Endothelial cell of umbilical vein (primary cell): ENCODE data around the gene SAP25. TPM values are rescaled to one million over a fixed set of nuclear protein-coding genes. Genes with fewer than 3 reads are reported as not detected.

ENCODE experiments used
- BruUV-seq: library from RNA; stranded (reverse); fragments of 400-500 nt; replicated peaks from 2 replicates; lab custom pipeline; 2021; lab: Mats Ljungman, UMichigan
- CTCF ChIA-PET: fragments of 300-600, 350-600 bp; sonication (Branson Sonifier 250); formaldehyde crosslinking; loops from one replicate; lab custom pipeline; 2021; ENCODE audit warnings: antibody characterized with exemption, inconsistent platforms; lab: Charles Lee
- POLR2A ChIA-PET: fragments of 300-600, 350-600 bp; sonication (Branson Sonifier 250); formaldehyde crosslinking; loops from one replicate; lab custom pipeline; 2021; ENCODE audit warnings: antibody characterized with exemption, inconsistent platforms; lab: Charles Lee
- DNase-seq: peaks from one replicate; pipeline ENCODE4 v3.0.0-alpha.2; 2011; ENCODE audit warnings: low read depth, low spot score
- FAIRE-seq: peaks from 2 replicates; lab custom pipeline; 2011; peaks lifted over from hg19 to GRCh38; lab: Jason Lieb, UNC
- H2AFZ ChIP-seq: 2 replicates; pipeline ENCODE4 v1.6.0; 2012; ENCODE audit warnings: low read depth, low read length, control low read depth, inconsistent platforms
- H3K27ac ChIP-seq: 2 replicates; pipeline ENCODE4 v1.5.1; 2011; ENCODE audit warnings: low read depth, mild to moderate bottlenecking, control low read depth, low read length, moderate library complexity; ENCODE audit not compliant: insufficient read depth
- H3K27me3 ChIP-seq, 2 experiments: 2 replicates each; pipeline versions ENCODE4 v1.6.0 to v1.6.1; 2011; ENCODE audit warnings: low read length in 2 of 2, mixed read lengths in 1 of 2; ENCODE audit not compliant: control insufficient read depth in 2 of 2, insufficient read depth in 2 of 2
- H3K36me3 ChIP-seq, 2 experiments: 2 replicates in 1 of 2; 3 replicates in 1 of 2; pipeline ENCODE4 v1.5.1; 2011; ENCODE audit warnings: low read length in 2 of 2, mild to moderate bottlenecking in 1 of 2, moderate library complexity in 1 of 2; ENCODE audit not compliant: control insufficient read depth in 2 of 2, insufficient read depth in 2 of 2; ENCODE audit errors: extremely low read depth in 1 of 2
- H3K4me1 ChIP-seq: 3 replicates; pipeline ENCODE4 v1.5.1; 2011; ENCODE audit warnings: mild to moderate bottlenecking, low read length; ENCODE audit not compliant: control insufficient read depth, insufficient read depth; ENCODE audit errors: extremely low read depth
- H3K4me2 ChIP-seq: 2 replicates; pipeline ENCODE4 v1.6.1; 2011; ENCODE audit warnings: low read length, control low read depth, mixed read lengths; ENCODE audit not compliant: insufficient read depth
- H3K4me3 ChIP-seq, 3 experiments: fragments of 200-600 bp in 1 of 3; sonication (generic), shearing (Covaris generic) in 1 of 3; replicated peaks in 1 of 3; 2 replicates each; pipeline ENCODE4 v1.5.1; 2011 to 2016; ENCODE audit warnings: control low read depth in 3 of 3, low read length in 3 of 3, mild to moderate bottlenecking in 2 of 3, inconsistent platforms in 1 of 3, low read depth in 1 of 3, moderate library complexity in 1 of 3; ENCODE audit not compliant: insufficient read depth in 1 of 3
- H3K79me2 ChIP-seq: 2 replicates; pipeline ENCODE4 v1.6.0; 2012; ENCODE audit warnings: low read length, inconsistent platforms; ENCODE audit not compliant: control insufficient read depth, insufficient read depth
- H3K9ac ChIP-seq: replicated peaks from 2 replicates; pipeline ENCODE3; 2011; ENCODE audit warnings: low read length, control low read depth; ENCODE audit not compliant: insufficient read depth; ENCODE audit errors: extremely low read depth
- H3K9me1 ChIP-seq: replicated peaks from 3 replicates; pipeline ENCODE4 v1.6.0; 2011; ENCODE audit warnings: mild to moderate bottlenecking, low read length; ENCODE audit not compliant: control insufficient read depth, insufficient read depth; ENCODE audit errors: extremely low read depth
- H3K9me3 ChIP-seq: replicated peaks from 2 replicates; pipeline ENCODE4 v1.5.1; 2012; ENCODE audit warnings: low read length, inconsistent platforms; ENCODE audit not compliant: control insufficient read depth, insufficient read depth
- H4K20me1 ChIP-seq: replicated peaks from 2 replicates; pipeline ENCODE3; 2011; ENCODE audit warnings: mild to moderate bottlenecking, low read length; ENCODE audit not compliant: control insufficient read depth, insufficient read depth; ENCODE audit errors: extremely low read depth
- EZH2 ChIP-seq: IDR thresholded peaks from 2 replicates; pipeline ENCODE4 v1.6.1; 2012; ENCODE audit warnings: borderline replicate concordance, low read depth, mild to moderate bottlenecking, moderate library complexity, low read length, inconsistent platforms; ENCODE audit not compliant: severe bottlenecking
- FOS ChIP-seq: IDR thresholded peaks from 2 replicates; pipeline ENCODE4 v1.6.1; 2011; ENCODE audit warnings: mild to moderate bottlenecking, low read length, moderate library complexity, borderline replicate concordance; ENCODE audit not compliant: insufficient read depth
- GATA2 ChIP-seq: IDR thresholded peaks from 2 replicates; pipeline ENCODE4 v1.7.0; 2011; ENCODE audit warnings: low read depth, mild to moderate bottlenecking, moderate library complexity, mixed read lengths, low read length; ENCODE audit not compliant: insufficient read length, insufficient read depth
- JUN ChIP-seq: IDR thresholded peaks from 2 replicates; pipeline ENCODE4 v1.6.1; 2011; ENCODE audit warnings: borderline replicate concordance, low read depth; ENCODE audit not compliant: insufficient read length, insufficient read depth
- MYC ChIP-seq: IDR thresholded peaks from one replicate; pipeline ENCODE4 v1.6.1; 2011; ENCODE audit warnings: mild to moderate bottlenecking, low read depth, low read length
- POLR2A ChIP-seq: IDR thresholded peaks from 2 replicates; pipeline ENCODE4 v1.6.1; 2012; ENCODE audit warnings: low read depth, mild to moderate bottlenecking, control low read depth, low read length
- POLR2AphosphoS5 ChIP-seq: IDR thresholded peaks from 2 replicates; pipeline ENCODE4 v1.6.1; 2012; ENCODE audit warnings: low read depth, mild to moderate bottlenecking, control low read depth, low read length, moderate library complexity; ENCODE audit not compliant: insufficient read depth
- dilution Hi-C: fragments of 300-500 bp; cut with MboI; formaldehyde crosslinking; loops from one replicate; pipeline ENCODE4 v1.15.0; 2019; ENCODE audit warnings: low sequenced_read_pairs; ENCODE audit not compliant: extremely low pct_ligation_motif_present
- intact Hi-C: fragments of 100-400 bp; cut with micrococcal nuclease; formaldehyde crosslinking; loops from one replicate; pipeline ENCODE4 v1.10.0; 2022
- polyA plus RNA-seq, 4 experiments: library from polyadenylated mRNA; depleted of rRNA in 3 of 4; stranded (reverse) in 3 of 4; unstranded in 1 of 4; fragments of >200 nt; gene quantifications; 2 replicates each; pipeline versions ENCODE4 v1.2.1 to v1.2.3, GENCODE V29; 2011 to 2012; ENCODE audit warnings: missing spikeins in 1 of 4
- total RNA-seq: library from RNA; stranded (reverse); gene quantifications from 2 replicates; pipeline ENCODE4 v1.2.3, GENCODE V29; 2021
- TF ChIP-seq, protein P1 (sequence below), 2 donors: IDR thresholded peaks; 1 replicate in 1 of 2; 2 replicates in 1 of 2; pipeline ENCODE4 v1.5.1; 2011; ENCODE audit warnings: low read length in 2 of 2, mild to moderate bottlenecking in 2 of 2, moderate library complexity in 2 of 2, control low read depth in 1 of 2, inconsistent platforms in 1 of 2, low read depth in 1 of 2; ENCODE audit not compliant: insufficient read depth in 1 of 2; ENCODE audit errors: extremely low read depth in 1 of 2
- TF ChIP-seq, protein P2 (sequence below): IDR thresholded peaks from 2 replicates; pipeline ENCODE4 v1.6.1; 2011; ENCODE audit not compliant: insufficient read depth, insufficient read length

The SAP25 gene
- total and polyA plus RNA-seq, 2 donors (not counting 3 experiments of a cell fraction or from before 2014, with no cell fraction given) = 3.2 TPM

DNA sequence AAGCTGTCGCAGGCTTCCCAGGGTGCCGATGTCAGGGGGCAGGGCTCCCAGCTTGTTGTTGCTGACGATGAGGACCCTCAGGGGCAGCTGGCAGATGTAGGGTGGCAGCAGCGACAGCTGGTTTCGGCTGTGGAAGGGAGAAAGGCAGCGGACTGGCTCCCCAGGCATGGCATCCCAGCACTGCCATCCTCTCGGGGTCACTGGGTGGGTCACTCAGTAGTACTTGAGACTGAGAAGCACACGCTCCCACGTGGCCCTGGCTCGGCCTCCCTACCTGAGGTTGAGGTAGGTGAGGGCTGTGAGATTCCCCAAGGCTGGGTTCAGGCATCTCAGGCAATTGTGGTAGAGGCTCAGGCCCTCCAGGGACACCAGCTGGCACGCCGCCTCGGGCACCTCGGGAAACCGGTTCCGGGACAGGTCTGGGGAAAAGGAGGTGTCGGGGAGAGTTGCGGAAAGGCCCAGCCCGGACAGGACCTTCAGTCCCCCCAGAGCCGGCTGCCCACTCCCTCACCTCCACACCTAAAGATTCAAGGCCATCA lies 8.4 kb upstream of the SAP25 start:
- FAIRE-seq (no peak), DNase-seq (no peak)
- POLR2A ChIA-PET = no interaction called here
- CTCF ChIA-PET = interaction anchor here (1.0 to 1.3 kb wide), 2 partner anchors 18 to 112 kb away, joined by 3 read pairs; no protein-coding TSS in a partner anchor
- H3K36me3 ChIP-seq = peaks cover 19 to 39% of the 10 kb centered on the region in 2 experiments
- H2AFZ ChIP-seq = no peak overlapping the region
- intact Hi-C loops (loop anchor here (10.0 kb wide), 1 partner anchor 283 kb away; the partner anchor contains the start of gene TRIP6), dilution Hi-C loops (no loop called here)
- H3K27me3 ChIP-seq = no peaks in the 10 kb centered on the region
- no peak overlapping the region for H3K27ac ChIP-seq
- peaks cover 32% of the 10 kb centered on the region for H3K4me1 ChIP-seq
- TF ChIP-seq GATA2 = no peak
- no peaks in the 10 kb centered on the region for H3K9me1 ChIP-seq
- no peak overlapping the region for H3K9ac ChIP-seq
- BruUV-seq = no TSS peak
- H3K4me2 ChIP-seq = no peak overlapping the region
- no peaks in the 10 kb centered on the region for H4K20me1 ChIP-seq
- peaks cover 29% of the 10 kb centered on the region for H3K79me2 ChIP-seq
- H3K9me3 ChIP-seq = no peaks in the 10 kb centered on the region
- H3K4me3 ChIP-seq = no peak overlapping the region

DNA sequence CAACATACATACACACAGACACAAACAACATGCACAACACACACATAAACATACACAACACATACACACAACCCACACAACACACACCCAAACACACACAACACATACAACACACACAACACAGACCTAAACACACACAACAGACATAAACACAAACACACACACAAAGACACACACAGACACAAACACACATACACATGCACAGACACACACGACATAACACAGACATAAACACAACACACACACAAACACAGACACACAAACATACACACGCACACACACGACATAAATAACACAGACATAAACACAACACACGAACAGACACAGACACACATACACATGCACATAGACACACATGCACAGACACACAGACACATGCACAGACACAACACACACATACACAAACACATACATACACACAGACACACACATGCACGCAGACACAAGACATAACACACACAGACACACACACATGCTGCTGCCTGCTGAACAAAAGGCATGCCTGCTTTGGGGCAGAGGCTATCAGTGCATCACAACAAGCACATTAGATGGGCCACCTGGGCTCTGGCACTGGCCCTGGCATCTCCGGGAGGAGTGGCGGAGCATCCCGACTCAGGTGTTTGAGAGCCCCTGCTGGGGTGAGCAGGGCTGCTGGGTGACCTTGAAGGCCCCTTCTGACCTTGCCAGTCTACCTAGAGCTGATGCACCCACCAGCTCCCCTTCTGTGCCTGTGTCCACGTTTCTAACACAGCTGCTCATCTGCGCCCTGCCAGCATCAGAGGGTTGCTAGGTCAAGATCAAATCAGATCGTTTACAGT lies 7.0 kb upstream of the SAP25 start:
- no peak overlapping the region for H3K4me3 ChIP-seq
- H3K9me3 ChIP-seq = no peaks in the 10 kb centered on the region
- intact Hi-C loops (loop anchor here (10.0 kb wide), 1 partner anchor 284 kb away; the partner anchor contains the start of gene TRIP6), dilution Hi-C loops (no loop called here)
- no peak for TF ChIP-seq MYC
- no peak for TF ChIP-seq JUN
- no peak for TF ChIP-seq GATA2
- TF ChIP-seq POLR2AphosphoS5 = no peak
- TF ChIP-seq POLR2A = no peak
- TF ChIP-seq, protein P1, sequence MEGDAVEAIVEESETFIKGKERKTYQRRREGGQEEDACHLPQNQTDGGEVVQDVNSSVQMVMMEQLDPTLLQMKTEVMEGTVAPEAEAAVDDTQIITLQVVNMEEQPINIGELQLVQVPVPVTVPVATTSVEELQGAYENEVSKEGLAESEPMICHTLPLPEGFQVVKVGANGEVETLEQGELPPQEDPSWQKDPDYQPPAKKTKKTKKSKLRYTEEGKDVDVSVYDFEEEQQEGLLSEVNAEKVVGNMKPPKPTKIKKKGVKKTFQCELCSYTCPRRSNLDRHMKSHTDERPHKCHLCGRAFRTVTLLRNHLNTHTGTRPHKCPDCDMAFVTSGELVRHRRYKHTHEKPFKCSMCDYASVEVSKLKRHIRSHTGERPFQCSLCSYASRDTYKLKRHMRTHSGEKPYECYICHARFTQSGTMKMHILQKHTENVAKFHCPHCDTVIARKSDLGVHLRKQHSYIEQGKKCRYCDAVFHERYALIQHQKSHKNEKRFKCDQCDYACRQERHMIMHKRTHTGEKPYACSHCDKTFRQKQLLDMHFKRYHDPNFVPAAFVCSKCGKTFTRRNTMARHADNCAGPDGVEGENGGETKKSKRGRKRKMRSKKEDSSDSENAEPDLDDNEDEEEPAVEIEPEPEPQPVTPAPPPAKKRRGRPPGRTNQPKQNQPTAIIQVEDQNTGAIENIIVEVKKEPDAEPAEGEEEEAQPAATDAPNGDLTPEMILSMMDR (IDR thresholded peaks at IDR 0.05; ENCODE audit: extremely low read depth in 1 of 2, insufficient read depth in 1 of 2, low read depth in 1 of 2, low read length in 2 of 2) = no peak
- no peak for TF ChIP-seq EZH2
- TF ChIP-seq FOS = no peak
- TF ChIP-seq, protein P2, sequence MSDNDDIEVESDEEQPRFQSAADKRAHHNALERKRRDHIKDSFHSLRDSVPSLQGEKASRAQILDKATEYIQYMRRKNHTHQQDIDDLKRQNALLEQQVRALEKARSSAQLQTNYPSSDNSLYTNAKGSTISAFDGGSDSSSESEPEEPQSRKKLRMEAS = no peak
- H3K79me2 ChIP-seq = peaks cover 28% of the 10 kb centered on the region
- H4K20me1 ChIP-seq = no peaks in the 10 kb centered on the region
- H3K36me3 ChIP-seq = peaks cover 19 to 49% of the 10 kb centered on the region in 2 experiments
- H3K27ac ChIP-seq = no peak overlapping the region
- no peak overlapping the region for H3K9ac ChIP-seq
- no peaks in the 10 kb centered on the region for H3K9me1 ChIP-seq
- H2AFZ ChIP-seq = no peak overlapping the region
- FAIRE-seq (no peak), DNase-seq (no peak)
- BruUV-seq = no TSS peak
- no peaks in the 10 kb centered on the region for H3K27me3 ChIP-seq
- no peak overlapping the region for H3K4me2 ChIP-seq
- CTCF ChIA-PET = no interaction called here
- H3K4me1 ChIP-seq = peaks cover 29% of the 10 kb centered on the region
- POLR2A ChIA-PET = no interaction called here
